Measurements from ENCODE around the gene SGCD. TPM values are rescaled to one million over a fixed set of nuclear protein-coding genes. Genes with fewer than 3 reads are reported as not detected.

SGCD gene
- total and polyA plus RNA-seq, 10 donors = 0.26 to 5.3 (median 1.3) TPM

GRCh38 chr5:156395306-156395675 lies 68.3 kb downstream of the SGCD start:
- no peaks in the 10 kb centered on the region for H3K36me3 ChIP-seq
- no peaks in the 10 kb centered on the region for H3K4me1 ChIP-seq
- H3K27ac ChIP-seq = no peak overlapping the region
- WGBS, 5 donors = 32 to 57% (median 50%) methylated on average over 2 of the region's 2 CpGs
- no peaks in the 10 kb centered on the region for H3K27me3 ChIP-seq (replicated peaks in 1 of 7)
- DNase-seq = no peak
- no peak overlapping the region for H3K4me3 ChIP-seq
- intact Hi-C loops (cut with DNase I; ENCODE audit: low total_unique reads) = no loop called here
- no peaks in the 10 kb centered on the region for H3K9me3 ChIP-seq
- TF ChIP-seq, protein P1, sequence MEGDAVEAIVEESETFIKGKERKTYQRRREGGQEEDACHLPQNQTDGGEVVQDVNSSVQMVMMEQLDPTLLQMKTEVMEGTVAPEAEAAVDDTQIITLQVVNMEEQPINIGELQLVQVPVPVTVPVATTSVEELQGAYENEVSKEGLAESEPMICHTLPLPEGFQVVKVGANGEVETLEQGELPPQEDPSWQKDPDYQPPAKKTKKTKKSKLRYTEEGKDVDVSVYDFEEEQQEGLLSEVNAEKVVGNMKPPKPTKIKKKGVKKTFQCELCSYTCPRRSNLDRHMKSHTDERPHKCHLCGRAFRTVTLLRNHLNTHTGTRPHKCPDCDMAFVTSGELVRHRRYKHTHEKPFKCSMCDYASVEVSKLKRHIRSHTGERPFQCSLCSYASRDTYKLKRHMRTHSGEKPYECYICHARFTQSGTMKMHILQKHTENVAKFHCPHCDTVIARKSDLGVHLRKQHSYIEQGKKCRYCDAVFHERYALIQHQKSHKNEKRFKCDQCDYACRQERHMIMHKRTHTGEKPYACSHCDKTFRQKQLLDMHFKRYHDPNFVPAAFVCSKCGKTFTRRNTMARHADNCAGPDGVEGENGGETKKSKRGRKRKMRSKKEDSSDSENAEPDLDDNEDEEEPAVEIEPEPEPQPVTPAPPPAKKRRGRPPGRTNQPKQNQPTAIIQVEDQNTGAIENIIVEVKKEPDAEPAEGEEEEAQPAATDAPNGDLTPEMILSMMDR (IDR thresholded peaks at IDR 0.05 in 8 of 11, conservative IDR thresholded peaks at IDR 0.05 in 3 of 11) = no peak
- TF ChIP-seq POLR2A (IDR thresholded peaks at IDR 0.05) = no peak

GRCh38 chr5:156396063-156396829 lies 69.3 kb downstream of the SGCD start:
- WGBS, 5 donors = 67 to 76% (median 72%) methylated on average over 11 of the region's 11 CpGs

DNA sequence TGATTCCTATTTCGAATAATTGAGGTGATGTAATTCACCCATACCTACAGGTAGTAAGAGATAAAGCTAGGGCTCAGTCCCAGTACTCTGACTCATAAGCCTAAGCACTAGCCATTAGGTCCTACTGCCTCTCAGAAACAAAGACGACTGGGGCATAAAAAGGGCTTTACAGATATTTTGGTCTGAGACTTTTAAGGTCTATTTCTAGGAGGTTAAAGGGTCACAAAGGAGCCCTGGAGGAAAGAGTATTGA lies 69.8 kb downstream of the SGCD start:
- TF ChIP-seq, protein P1 (IDR thresholded peaks at IDR 0.05 in 8 of 11, conservative IDR thresholded peaks at IDR 0.05 in 3 of 11) = no peak
- no peak for TF ChIP-seq POLR2AphosphoS5 (IDR thresholded peaks at IDR 0.05)
- no peak for TF ChIP-seq POLR2A (IDR thresholded peaks at IDR 0.05)
- H3K36me3 ChIP-seq = no peaks in the 10 kb centered on the region
- DNase-seq = no peak
- peaks cover 0 to 1% (median 0%) of the 10 kb centered on the region in 6 donors for H3K4me1 ChIP-seq
- no peak overlapping the region for H3K27ac ChIP-seq
- WGBS, 5 donors = 64 to 80% (median 74%) methylated on average over 2 of the region's 2 CpGs
- intact Hi-C loops (cut with DNase I; ENCODE audit: low total_unique reads) = no loop called here
- no peak overlapping the region for H3K4me3 ChIP-seq
- no peaks in the 10 kb centered on the region for H3K27me3 ChIP-seq (replicated peaks in 1 of 7)
- no peaks in the 10 kb centered on the region for H3K9me3 ChIP-seq

More at GRCh38 chr5:156396063-156396829, 69.3 kb downstream of the SGCD start:
- no peaks in the 10 kb centered on the region for H3K4me1 ChIP-seq
- intact Hi-C loops (cut with DNase I; ENCODE audit: low total_unique reads) = no loop called here
- H3K36me3 ChIP-seq = no peaks in the 10 kb centered on the region
- no peak for DNase-seq
- TF ChIP-seq, protein P1 (IDR thresholded peaks at IDR 0.05 in 8 of 11, conservative IDR thresholded peaks at IDR 0.05 in 3 of 11) = no peak
- TF ChIP-seq POLR2AphosphoS5 (IDR thresholded peaks at IDR 0.05) (no peak), POLR2A (IDR thresholded peaks at IDR 0.05) (no peak)
- no peaks in the 10 kb centered on the region for H3K9me3 ChIP-seq
- no peak overlapping the region for H3K27ac ChIP-seq
- H3K4me3 ChIP-seq = no peak overlapping the region
- H3K27me3 ChIP-seq (replicated peaks in 1 of 7) = no peaks in the 10 kb centered on the region

DNA sequence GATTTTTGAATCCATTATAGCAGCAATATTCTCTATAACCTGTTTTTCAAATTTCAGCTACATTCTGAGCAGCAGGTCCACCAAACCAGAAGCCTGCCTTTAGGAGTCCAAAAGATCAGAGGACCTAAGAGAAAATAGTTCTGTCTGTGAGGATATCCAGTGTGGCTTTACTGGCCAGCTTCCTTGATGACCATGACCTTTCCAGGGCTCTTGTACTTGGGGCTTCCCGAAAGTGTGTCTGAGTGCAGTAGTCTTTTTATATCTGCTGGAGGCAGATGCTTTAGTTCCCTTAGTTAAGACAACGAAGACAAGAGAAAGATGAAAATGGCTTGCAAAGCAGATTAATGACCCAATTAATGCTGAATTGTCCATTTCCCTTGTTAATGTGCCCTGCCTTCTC lies 72.4 kb downstream of the SGCD start:
- no peak overlapping the region for H3K4me3 ChIP-seq
- no peak for TF ChIP-seq POLR2A (IDR thresholded peaks at IDR 0.05)
- no peak for TF ChIP-seq POLR2AphosphoS5 (IDR thresholded peaks at IDR 0.05)
- TF ChIP-seq, protein P1 (IDR thresholded peaks at IDR 0.05 in 8 of 11, conservative IDR thresholded peaks at IDR 0.05 in 3 of 11) = no peak
- DNase-seq = no peak
- no peaks in the 10 kb centered on the region for H3K27me3 ChIP-seq (replicated peaks in 1 of 7)
- peak overlapping the region in 1 of 8 donors; percentile 6 for H3K27ac ChIP-seq
- 58 to 73% (median 67%) methylated on average over 2 of the region's 2 CpGs for WGBS, 5 donors
- no peaks in the 10 kb centered on the region for H3K9me3 ChIP-seq
- intact Hi-C loops (cut with DNase I; ENCODE audit: low total_unique reads) = no loop called here
- H3K36me3 ChIP-seq = no peaks in the 10 kb centered on the region
- peaks cover 0 to 12% (median 0%) of the 10 kb centered on the region in 6 donors for H3K4me1 ChIP-seq

Data from spleen (tissue), 11 donors.